Astrocyte (in vitro differentiated cells and primary cell): ENCODE data around the gene FUT9. TPM values are rescaled to one million over a fixed set of nuclear protein-coding genes. Genes with fewer than 3 reads are reported as not detected.

ENCODE experiments used
- DNase-seq: peaks from one replicate; pipeline ENCODE4 v3.0.0-alpha.2; 2010; ENCODE audit warnings: low read depth
- FAIRE-seq: peaks from 2 replicates; lab custom pipeline; 2011; peaks lifted over from hg19 to GRCh38; lab: Jason Lieb, UNC
- H2AFZ ChIP-seq: 2 replicates; pipeline ENCODE4 v1.6.0; 2012; ENCODE audit warnings: low read depth, low read length, inconsistent platforms
- H3K27ac ChIP-seq: 2 replicates; pipeline ENCODE4 v1.5.1; 2011; ENCODE audit warnings: low read depth, low read length, inconsistent platforms
- H3K27me3 ChIP-seq: 2 replicates; pipeline ENCODE4 v1.6.0; 2011; ENCODE audit warnings: low read length, inconsistent platforms; ENCODE audit not compliant: insufficient read depth
- H3K36me3 ChIP-seq: 2 replicates; pipeline ENCODE4 v1.5.1; 2011; ENCODE audit warnings: low read length, inconsistent platforms; ENCODE audit not compliant: insufficient read depth
- H3K4me1 ChIP-seq: 2 replicates; pipeline ENCODE4 v1.5.1; 2011; ENCODE audit warnings: low read length, inconsistent platforms; ENCODE audit not compliant: insufficient read depth
- H3K4me2 ChIP-seq: 2 replicates; pipeline ENCODE4 v1.6.0; 2012; ENCODE audit warnings: low read length, inconsistent platforms
- H3K4me3 ChIP-seq: 2 replicates; pipeline ENCODE4 v1.5.1; 2011; ENCODE audit warnings: low read depth, mild to moderate bottlenecking, low read length, inconsistent platforms; ENCODE audit not compliant: insufficient read depth
- H3K79me2 ChIP-seq: 2 replicates; pipeline ENCODE4 v1.6.0; 2012; ENCODE audit warnings: mild to moderate bottlenecking, low read length, inconsistent platforms; ENCODE audit not compliant: insufficient read depth
- H3K9ac ChIP-seq: 2 replicates; pipeline ENCODE4 v1.6.0; 2012; ENCODE audit warnings: mild to moderate bottlenecking, low read length, inconsistent platforms
- H3K9me3 ChIP-seq: 2 replicates; pipeline ENCODE4 v1.5.1; 2012; ENCODE audit warnings: low read depth, mild to moderate bottlenecking, low read length, inconsistent platforms; ENCODE audit not compliant: insufficient read depth
- H4K20me1 ChIP-seq: 2 replicates; pipeline ENCODE4 v1.6.0; 2012; ENCODE audit warnings: low read length, inconsistent platforms; ENCODE audit not compliant: insufficient read depth
- H3K27ac Mint-ChIP-seq: one replicate; pipeline ENCODE4 v1.8.0; 2021; ENCODE audit warnings: mild to moderate bottlenecking, mixed read lengths; ENCODE audit not compliant: unreplicated experiment
- H3K27me3 Mint-ChIP-seq: one replicate; pipeline ENCODE4 v1.8.0; 2021; ENCODE audit warnings: low read depth, mixed read lengths; ENCODE audit not compliant: unreplicated experiment
- H3K36me3 Mint-ChIP-seq: one replicate; pipeline ENCODE4 v1.8.0; 2021; ENCODE audit warnings: low read depth, mixed read lengths; ENCODE audit not compliant: unreplicated experiment
- H3K4me1 Mint-ChIP-seq: one replicate; pipeline ENCODE4 v1.8.0; 2021; ENCODE audit warnings: low read depth, mixed read lengths; ENCODE audit not compliant: unreplicated experiment
- H3K4me3 Mint-ChIP-seq: one replicate; pipeline ENCODE4 v1.8.0; 2021; ENCODE audit warnings: mild to moderate bottlenecking, moderate library complexity, mixed read lengths; ENCODE audit not compliant: unreplicated experiment
- H3K9me3 Mint-ChIP-seq: one replicate; pipeline ENCODE4 v1.8.0; 2021; ENCODE audit warnings: mild to moderate bottlenecking, mixed read lengths; ENCODE audit not compliant: unreplicated experiment
- CTCF ChIP-seq: IDR thresholded peaks from 2 replicates; pipeline ENCODE4 v1.5.1; 2011; ENCODE audit warnings: low read depth, mild to moderate bottlenecking, inconsistent platforms, low read length, moderate library complexity; ENCODE audit not compliant: insufficient read depth
- EZH2 ChIP-seq: IDR thresholded peaks from 2 replicates; pipeline ENCODE4 v1.6.1; 2012; ENCODE audit warnings: mild to moderate bottlenecking, low read length, inconsistent platforms; ENCODE audit not compliant: insufficient read depth
- total RNA-seq: library from RNA; stranded (reverse); gene quantifications from 2 replicates; pipeline ENCODE4 v1.2.1, GENCODE V29; 2021

FUT9 gene
- total RNA-seq, 1 donor from 2014 or later: 0.20 TPM

DNA sequence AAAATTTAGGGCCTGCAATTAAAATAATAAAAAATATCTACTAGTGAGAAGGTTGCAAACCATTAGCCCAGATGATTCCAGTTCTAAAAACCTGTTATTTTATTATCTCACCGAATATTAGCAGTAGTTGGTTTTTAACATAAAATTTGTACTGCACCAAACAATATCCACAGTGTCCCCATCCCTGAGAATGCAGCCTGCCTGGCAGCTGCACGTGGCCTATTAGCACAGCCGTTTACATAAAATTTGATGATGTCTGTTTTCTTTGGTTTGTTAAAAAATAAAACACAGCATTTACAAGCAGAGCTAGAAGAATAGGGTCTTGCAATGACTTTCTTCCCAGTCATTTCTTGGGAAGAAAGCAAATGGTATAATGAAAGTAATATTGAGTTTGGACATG lies 58.2 kb downstream of the FUT9 start:
- DNase-seq (no peak), FAIRE-seq (no peak)
- no peak overlapping the region for H3K4me3 ChIP-seq
- H3K79me2 ChIP-seq: no peaks in the 10 kb centered on the region
- H3K36me3 ChIP-seq: no peaks in the 10 kb centered on the region
- Mint-ChIP-seq H3K4me3 (no peak overlapping the region), H3K27ac (no peak overlapping the region), H3K27me3 (no peaks in the 10 kb centered on the region), H3K9me3 (no peaks in the 10 kb centered on the region), H3K36me3 (no peaks in the 10 kb centered on the region), H3K4me1 (peaks cover 4% of the 10 kb centered on the region)
- H3K27ac ChIP-seq: no peak overlapping the region
- no peak overlapping the region for H2AFZ ChIP-seq
- no peaks in the 10 kb centered on the region for H3K4me1 ChIP-seq
- TF ChIP-seq CTCF (no peak), EZH2 (no peak)
- H3K9ac ChIP-seq: no peak overlapping the region
- no peaks in the 10 kb centered on the region for H3K9me3 ChIP-seq
- H3K27me3 ChIP-seq: no peaks in the 10 kb centered on the region
- H4K20me1 ChIP-seq: no peaks in the 10 kb centered on the region
- H3K4me2 ChIP-seq: no peak overlapping the region

DNA sequence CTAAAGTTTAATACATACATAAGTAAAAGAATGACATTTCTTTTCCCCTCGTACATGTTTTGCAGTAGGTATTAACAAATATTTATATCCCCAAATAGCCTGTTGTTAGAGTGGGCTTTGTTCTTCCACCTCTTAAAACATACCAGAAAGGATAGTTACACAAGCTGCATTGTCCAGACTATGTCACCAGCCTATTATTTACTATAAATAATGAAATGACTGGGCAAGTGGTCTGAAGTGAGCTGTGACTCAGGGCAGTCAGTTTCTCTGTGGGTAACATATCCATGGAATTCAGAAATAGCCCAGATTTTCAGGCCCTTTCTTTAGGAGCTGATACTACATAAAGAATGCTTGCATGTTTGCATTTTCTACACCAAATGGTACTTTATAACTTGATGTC lies 60.1 kb downstream of the FUT9 start:
- no peaks in the 10 kb centered on the region for H3K9me3 ChIP-seq
- H3K79me2 ChIP-seq: no peaks in the 10 kb centered on the region
- Mint-ChIP-seq H3K9me3 (no peaks in the 10 kb centered on the region), H3K4me1 (peaks cover 4% of the 10 kb centered on the region), H3K27me3 (no peaks in the 10 kb centered on the region), H3K4me3 (no peak overlapping the region), H3K27ac (no peak overlapping the region), H3K36me3 (no peaks in the 10 kb centered on the region)
- no peak overlapping the region for H3K4me2 ChIP-seq
- H3K27me3 ChIP-seq: no peaks in the 10 kb centered on the region
- FAIRE-seq (no peak), DNase-seq (peak; percentile 30)
- no peak overlapping the region for H3K27ac ChIP-seq
- no peak overlapping the region for H3K4me3 ChIP-seq
- no peak overlapping the region for H2AFZ ChIP-seq
- H3K36me3 ChIP-seq: no peaks in the 10 kb centered on the region
- no peaks in the 10 kb centered on the region for H3K4me1 ChIP-seq
- no peak overlapping the region for H3K9ac ChIP-seq
- TF ChIP-seq EZH2 (no peak), CTCF (no peak)
- H4K20me1 ChIP-seq: no peaks in the 10 kb centered on the region

DNA sequence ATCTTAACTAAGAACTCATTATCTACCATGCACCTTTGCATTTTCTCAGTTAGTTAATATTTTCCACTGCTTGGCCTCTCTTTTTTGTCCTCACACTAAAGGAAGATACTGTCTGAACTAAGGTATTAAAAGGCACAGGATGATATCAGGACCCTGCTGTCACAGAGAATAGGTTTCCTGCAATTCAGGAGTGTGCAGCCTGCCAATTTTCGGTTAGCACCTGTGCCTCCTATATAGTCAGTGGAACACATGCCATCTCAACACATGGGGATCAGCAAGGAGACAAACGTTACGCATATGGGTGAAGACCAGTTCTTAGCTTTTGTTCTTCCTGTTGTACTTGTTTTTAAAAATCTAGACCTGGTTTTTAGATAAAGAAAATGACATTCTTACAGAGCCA lies 71.0 kb downstream of the FUT9 start:
- Histone ChIP-seq H3K4me2 (no peak overlapping the region), H3K36me3 (no peaks in the 10 kb centered on the region), H4K20me1 (no peaks in the 10 kb centered on the region), H3K4me3 (no peak overlapping the region), H3K27me3 (no peaks in the 10 kb centered on the region), H3K4me1 (no peaks in the 10 kb centered on the region), H3K27ac (no peak overlapping the region), H3K9me3 (no peaks in the 10 kb centered on the region), H3K79me2 (no peaks in the 10 kb centered on the region), H3K9ac (no peak overlapping the region), H2AFZ (no peak overlapping the region)
- Mint-ChIP-seq H3K9me3 (no peaks in the 10 kb centered on the region), H3K4me1 (no peaks in the 10 kb centered on the region), H3K4me3 (no peak overlapping the region), H3K36me3 (no peaks in the 10 kb centered on the region), H3K27me3 (no peaks in the 10 kb centered on the region), H3K27ac (no peak overlapping the region)
- no peak for TF ChIP-seq CTCF
- no peak for TF ChIP-seq EZH2
- FAIRE-seq (no peak), DNase-seq (no peak)
